Activated CD4-positive, alpha-beta T cell treated with anti-CD3 and anti-CD28 coated beads, Interleukin-2, amount 10 ng/mL, durations not matched to agents 24 days and 14 days (primary cell): ENCODE measurements around the gene PDYN. TPM values are rescaled to one million over a fixed set of nuclear protein-coding genes. Genes with fewer than 3 reads are reported as not detected.

Experiments used
- DNase-seq: peaks from one replicate; pipeline ENCODE4 v3.0.0; 2022
- H3K27ac Mint-ChIP-seq: one replicate; pipeline ENCODE4 v1.8.0; 2022; ENCODE audit warnings: mild to moderate bottlenecking, mixed read lengths
- H3K27me3 Mint-ChIP-seq: one replicate; pipeline ENCODE4 v1.8.0; 2022; ENCODE audit warnings: mixed read lengths
- H3K36me3 Mint-ChIP-seq: one replicate; pipeline ENCODE4 v1.8.0; 2022; ENCODE audit warnings: low read depth, mild to moderate bottlenecking, mixed read lengths
- H3K4me1 Mint-ChIP-seq: one replicate; pipeline ENCODE4 v1.8.0; 2021; ENCODE audit warnings: mixed read lengths
- H3K4me3 Mint-ChIP-seq: one replicate; pipeline ENCODE4 v1.8.0; 2022; ENCODE audit warnings: mild to moderate bottlenecking, moderate library complexity, mixed read lengths
- H3K9me3 Mint-ChIP-seq: one replicate; pipeline ENCODE4 v1.8.0; 2021; ENCODE audit warnings: mixed read lengths
- intact Hi-C: fragments of 100-400 bp; cut with micrococcal nuclease; formaldehyde crosslinking; loops from one replicate; pipeline ENCODE4 v1.15.1; 2023
- total RNA-seq: library from RNA; stranded (reverse); gene quantifications from 2 replicates; pipeline ENCODE4 v1.2.3, GENCODE V29; 2022

The PDYN gene
- total RNA-seq, 1 donor from 2014 or later = not detected

- Mint-ChIP-seq H3K9me3 (no peaks in the 10 kb centered on the region), H3K27me3 (no peaks in the 10 kb centered on the region), H3K4me1 (peaks cover 2% of the 10 kb centered on the region), H3K36me3 (no peaks in the 10 kb centered on the region), H3K27ac (no peak overlapping the region), H3K4me3 (no peak overlapping the region)
- DNase-seq = no peak
- intact Hi-C loops = no loop called here
Observed at GRCh38 chr20:2004171-2004570, 10.3 kb upstream of the PDYN start.

- Mint-ChIP-seq H3K4me3 (no peak overlapping the region), H3K27ac (no peak overlapping the region), H3K36me3 (no peaks in the 10 kb centered on the region), H3K9me3 (no peaks in the 10 kb centered on the region), H3K4me1 (peaks cover 2% of the 10 kb centered on the region), H3K27me3 (peaks cover 4% of the 10 kb centered on the region)
- intact Hi-C loops = no loop called here
- DNase-seq = no peak
Observed at GRCh38 chr20:2002365-2002764, 8.5 kb upstream of the PDYN start.

GRCh38 chr20:2001119-2001518, 7.3 kb upstream of the PDYN start:
- intact Hi-C loops = no loop called here
- no peaks in the 10 kb centered on the region for H3K36me3 Mint-ChIP-seq
- H3K27me3 Mint-ChIP-seq = peaks cover 4% of the 10 kb centered on the region
- H3K27ac Mint-ChIP-seq = no peak overlapping the region
- peaks cover 2% of the 10 kb centered on the region for H3K4me1 Mint-ChIP-seq
- H3K9me3 Mint-ChIP-seq = no peaks in the 10 kb centered on the region
- DNase-seq = no peak
- no peak overlapping the region for H3K4me3 Mint-ChIP-seq

GRCh38 chr20:2000285-2000684, 6.4 kb upstream of the PDYN start:
- Mint-ChIP-seq H3K27me3 (peaks cover 4% of the 10 kb centered on the region), H3K9me3 (no peaks in the 10 kb centered on the region), H3K4me1 (no peaks in the 10 kb centered on the region), H3K4me3 (no peak overlapping the region), H3K36me3 (no peaks in the 10 kb centered on the region), H3K27ac (no peak overlapping the region)
- DNase-seq = no peak
- intact Hi-C loops = no loop called here

GRCh38 chr20:1998715-1999114, 4.9 kb upstream of the PDYN start:
- Mint-ChIP-seq H3K27me3 (peaks cover 9% of the 10 kb centered on the region), H3K36me3 (no peaks in the 10 kb centered on the region), H3K4me3 (no peak overlapping the region), H3K27ac (no peak overlapping the region), H3K9me3 (no peaks in the 10 kb centered on the region), H3K4me1 (no peaks in the 10 kb centered on the region)
- DNase-seq = no peak
- intact Hi-C loops = no loop called here

- DNase-seq = no peak
- Mint-ChIP-seq H3K27ac (no peak overlapping the region), H3K4me3 (no peak overlapping the region), H3K4me1 (no peaks in the 10 kb centered on the region), H3K27me3 (peaks cover 14% of the 10 kb centered on the region), H3K36me3 (no peaks in the 10 kb centered on the region), H3K9me3 (no peaks in the 10 kb centered on the region)
- intact Hi-C loops = no loop called here
Observed at GRCh38 chr20:1998193-1998520, 4.3 kb upstream of the PDYN start.

- H3K4me1 Mint-ChIP-seq = no peaks in the 10 kb centered on the region
- no peaks in the 10 kb centered on the region for H3K36me3 Mint-ChIP-seq
- intact Hi-C loops = no loop called here
- no peaks in the 10 kb centered on the region for H3K9me3 Mint-ChIP-seq
- DNase-seq = no peak
- H3K27me3 Mint-ChIP-seq = peaks cover 17% of the 10 kb centered on the region
- no peak overlapping the region for H3K4me3 Mint-ChIP-seq
- no peak overlapping the region for H3K27ac Mint-ChIP-seq
Observed at GRCh38 chr20:1997483-1998192, 3.8 kb upstream of the PDYN start.

- H3K4me1 Mint-ChIP-seq = no peaks in the 10 kb centered on the region
- intact Hi-C loops = no loop called here
- H3K27ac Mint-ChIP-seq = no peak overlapping the region
- H3K4me3 Mint-ChIP-seq = no peak overlapping the region
- no peaks in the 10 kb centered on the region for H3K9me3 Mint-ChIP-seq
- DNase-seq = no peak
- H3K27me3 Mint-ChIP-seq = peaks cover 23% of the 10 kb centered on the region
- H3K36me3 Mint-ChIP-seq = no peaks in the 10 kb centered on the region
Observed at GRCh38 chr20:1995531-1996310, 1.9 kb upstream of the PDYN start.

GRCh38 chr20:1994627-1995026, 769 bp upstream of the PDYN start:
- peaks cover 27% of the 10 kb centered on the region for H3K27me3 Mint-ChIP-seq
- no peaks in the 10 kb centered on the region for H3K9me3 Mint-ChIP-seq
- no peaks in the 10 kb centered on the region for H3K4me1 Mint-ChIP-seq
- no peak overlapping the region for H3K4me3 Mint-ChIP-seq
- no peak for DNase-seq
- no peaks in the 10 kb centered on the region for H3K36me3 Mint-ChIP-seq
- H3K27ac Mint-ChIP-seq = no peak overlapping the region
- intact Hi-C loops = no loop called here

- no peak overlapping the region for H3K27ac Mint-ChIP-seq
- H3K36me3 Mint-ChIP-seq = no peaks in the 10 kb centered on the region
- intact Hi-C loops = no loop called here
- no peaks in the 10 kb centered on the region for H3K9me3 Mint-ChIP-seq
- no peaks in the 10 kb centered on the region for H3K4me1 Mint-ChIP-seq
- no peak overlapping the region for H3K4me3 Mint-ChIP-seq
- DNase-seq = no peak
- peaks cover 23% of the 10 kb centered on the region for H3K27me3 Mint-ChIP-seq
Observed at GRCh38 chr20:1992359-1993110, 1.3 kb downstream of the PDYN start.

- DNase-seq = no peak
- H3K27me3 Mint-ChIP-seq = peaks cover 14% of the 10 kb centered on the region
- no peaks in the 10 kb centered on the region for H3K36me3 Mint-ChIP-seq
- H3K4me1 Mint-ChIP-seq = no peaks in the 10 kb centered on the region
- no peaks in the 10 kb centered on the region for H3K9me3 Mint-ChIP-seq
- no peak overlapping the region for H3K27ac Mint-ChIP-seq
- intact Hi-C loops = no loop called here
- no peak overlapping the region for H3K4me3 Mint-ChIP-seq
Observed at GRCh38 chr20:1987826-1988225, 6.0 kb downstream of the PDYN start.

- no peak overlapping the region for H3K27ac Mint-ChIP-seq
- peaks cover 7% of the 10 kb centered on the region for H3K27me3 Mint-ChIP-seq
- no peak overlapping the region for H3K4me3 Mint-ChIP-seq
- DNase-seq = no peak
- no peaks in the 10 kb centered on the region for H3K4me1 Mint-ChIP-seq
- H3K36me3 Mint-ChIP-seq = no peaks in the 10 kb centered on the region
- intact Hi-C loops = no loop called here
- no peaks in the 10 kb centered on the region for H3K9me3 Mint-ChIP-seq
Observed at GRCh38 chr20:1983301-1983700, 10.6 kb downstream of the PDYN start.

- Mint-ChIP-seq H3K36me3 (no peaks in the 10 kb centered on the region), H3K27me3 (peaks cover 7% of the 10 kb centered on the region)
- DNase-seq = no peak
Observed at GRCh38 chr20:1982686-1983085, 11.2 kb downstream of the PDYN start.

GRCh38 chr20:1979106-1979778, 14.6 kb downstream of the PDYN start:
- intact Hi-C loops = no loop called here
- no peaks in the 10 kb centered on the region for H3K36me3 Mint-ChIP-seq
- H3K27ac Mint-ChIP-seq = no peak overlapping the region
- H3K4me1 Mint-ChIP-seq = no peaks in the 10 kb centered on the region
- no peaks in the 10 kb centered on the region for H3K9me3 Mint-ChIP-seq
- peaks cover 18% of the 10 kb centered on the region for H3K27me3 Mint-ChIP-seq
- no peak for DNase-seq
- H3K4me3 Mint-ChIP-seq = no peak overlapping the region

More at GRCh38 chr20:1982686-1983085, 11.2 kb downstream of the PDYN start:
- H3K9me3 Mint-ChIP-seq = no peaks in the 10 kb centered on the region
- no peaks in the 10 kb centered on the region for H3K4me1 Mint-ChIP-seq
- no peak overlapping the region for H3K27ac Mint-ChIP-seq
- H3K4me3 Mint-ChIP-seq = no peak overlapping the region
- intact Hi-C loops = no loop called here
